HepG2 (cell line): Measurements from ENCODE around the gene OR2A7.
"Not testable (repeated sequence)": the region's sequence is repeated elsewhere in the genome, so short reads cannot be mapped to it uniquely, and the experiment has no call there.

Source experiments
- HES4 ChIP-seq: sonication (generic); formaldehyde crosslinking; IDR thresholded peaks from 2 replicates; pipeline ENCODE4 v1.9.0; 2021; ENCODE audit warnings: mild to moderate bottlenecking, missing genetic modification reagents, borderline replicate concordance
- HOXA9 ChIP-seq: sonication (generic); formaldehyde crosslinking; IDR thresholded peaks from 2 replicates; pipeline ENCODE4 v1.8.1; 2022; ENCODE audit warnings: missing genetic modification reagents, mild to moderate bottlenecking, moderate library complexity, borderline replicate concordance
- JUNB ChIP-seq: sonication (generic); formaldehyde crosslinking; IDR thresholded peaks from 2 replicates; pipeline ENCODE4 v1.8.0; 2022; ENCODE audit warnings: missing genetic modification reagents, mild to moderate bottlenecking, borderline replicate concordance
- MIXL1 ChIP-seq: IDR thresholded peaks from 2 replicates; pipeline ENCODE4 v1.6.1; 2016
- MYC ChIP-seq: sonication (generic); formaldehyde crosslinking; IDR thresholded peaks from 2 replicates; pipeline ENCODE4 v1.9.0; 2021; ENCODE audit warnings: missing genetic modification reagents, borderline replicate concordance
- SMAD1 ChIP-seq: sonication (generic); formaldehyde crosslinking; IDR thresholded peaks from 2 replicates; pipeline ENCODE4 v1.4.0; 2020; ENCODE audit warnings: missing genetic modification reagents, low read depth, mild to moderate bottlenecking, borderline replicate concordance
- ZFP36 ChIP-seq: fragments of 150-350 bp; IDR thresholded peaks from 2 replicates; pipeline ENCODE4 v1.6.1; 2018; ENCODE audit warnings: borderline replicate concordance, low read length, low read depth; ENCODE audit not compliant: partially characterized antibody
- ZMYM3 ChIP-seq: sonication (generic); formaldehyde crosslinking; IDR thresholded peaks from 2 replicates; pipeline ENCODE4 v1.5.1; 2020; ENCODE audit warnings: mild to moderate bottlenecking, missing genetic modification reagents
- ZNF747 ChIP-seq: sonication (generic); formaldehyde crosslinking; IDR thresholded peaks from 2 replicates; pipeline ENCODE4 v1.8.1; 2023; ENCODE audit warnings: missing genetic modification reagents, mild to moderate bottlenecking, borderline replicate concordance
- TF ChIP-seq, protein P1 (sequence below): sonication (generic); formaldehyde crosslinking; IDR thresholded peaks from 2 replicates; pipeline ENCODE4 v1.5.0; 2020; ENCODE audit warnings: mild to moderate bottlenecking, missing genetic modification reagents, moderate library complexity
- TF ChIP-seq, protein P2 (sequence below): sonication (generic); formaldehyde crosslinking; IDR thresholded peaks from 2 replicates; pipeline ENCODE4 v1.5.1; 2020; ENCODE audit warnings: mild to moderate bottlenecking, missing genetic modification reagents, moderate library complexity
- TF ChIP-seq, protein P3 (sequence below): IDR thresholded peaks from 2 replicates; pipeline ENCODE4 v1.6.1; 2016; ENCODE audit warnings: missing compliant biosample characterization, missing genetic modification reagents, borderline replicate concordance
- TF ChIP-seq, protein P4 (sequence below): sonication (generic); formaldehyde crosslinking; IDR thresholded peaks from 2 replicates; pipeline ENCODE4 v1.4.0; 2020; ENCODE audit warnings: missing genetic modification reagents

- TF ChIP-seq, protein P1, sequence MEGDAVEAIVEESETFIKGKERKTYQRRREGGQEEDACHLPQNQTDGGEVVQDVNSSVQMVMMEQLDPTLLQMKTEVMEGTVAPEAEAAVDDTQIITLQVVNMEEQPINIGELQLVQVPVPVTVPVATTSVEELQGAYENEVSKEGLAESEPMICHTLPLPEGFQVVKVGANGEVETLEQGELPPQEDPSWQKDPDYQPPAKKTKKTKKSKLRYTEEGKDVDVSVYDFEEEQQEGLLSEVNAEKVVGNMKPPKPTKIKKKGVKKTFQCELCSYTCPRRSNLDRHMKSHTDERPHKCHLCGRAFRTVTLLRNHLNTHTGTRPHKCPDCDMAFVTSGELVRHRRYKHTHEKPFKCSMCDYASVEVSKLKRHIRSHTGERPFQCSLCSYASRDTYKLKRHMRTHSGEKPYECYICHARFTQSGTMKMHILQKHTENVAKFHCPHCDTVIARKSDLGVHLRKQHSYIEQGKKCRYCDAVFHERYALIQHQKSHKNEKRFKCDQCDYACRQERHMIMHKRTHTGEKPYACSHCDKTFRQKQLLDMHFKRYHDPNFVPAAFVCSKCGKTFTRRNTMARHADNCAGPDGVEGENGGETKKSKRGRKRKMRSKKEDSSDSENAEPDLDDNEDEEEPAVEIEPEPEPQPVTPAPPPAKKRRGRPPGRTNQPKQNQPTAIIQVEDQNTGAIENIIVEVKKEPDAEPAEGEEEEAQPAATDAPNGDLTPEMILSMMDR: not testable (repeated sequence)
- TF ChIP-seq ZNF747 (CRISPR knock-in tag); MIXL1 (CRISPR knock-in tag); HOXA9 (CRISPR knock-in tag); ZMYM3 (CRISPR knock-in tag); JUNB; ZFP36; MYC (CRISPR knock-in tag); SMAD1 (CRISPR knock-in tag); HES4 (CRISPR knock-in tag): not testable (repeated sequence)
- TF ChIP-seq, protein P2, sequence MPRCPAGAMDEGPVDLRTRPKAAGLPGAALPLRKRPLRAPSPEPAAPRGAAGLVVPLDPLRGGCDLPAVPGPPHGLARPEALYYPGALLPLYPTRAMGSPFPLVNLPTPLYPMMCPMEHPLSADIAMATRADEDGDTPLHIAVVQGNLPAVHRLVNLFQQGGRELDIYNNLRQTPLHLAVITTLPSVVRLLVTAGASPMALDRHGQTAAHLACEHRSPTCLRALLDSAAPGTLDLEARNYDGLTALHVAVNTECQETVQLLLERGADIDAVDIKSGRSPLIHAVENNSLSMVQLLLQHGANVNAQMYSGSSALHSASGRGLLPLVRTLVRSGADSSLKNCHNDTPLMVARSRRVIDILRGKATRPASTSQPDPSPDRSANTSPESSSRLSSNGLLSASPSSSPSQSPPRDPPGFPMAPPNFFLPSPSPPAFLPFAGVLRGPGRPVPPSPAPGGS (CRISPR knock-in tag): not testable (repeated sequence)
- TF ChIP-seq, protein P3, sequence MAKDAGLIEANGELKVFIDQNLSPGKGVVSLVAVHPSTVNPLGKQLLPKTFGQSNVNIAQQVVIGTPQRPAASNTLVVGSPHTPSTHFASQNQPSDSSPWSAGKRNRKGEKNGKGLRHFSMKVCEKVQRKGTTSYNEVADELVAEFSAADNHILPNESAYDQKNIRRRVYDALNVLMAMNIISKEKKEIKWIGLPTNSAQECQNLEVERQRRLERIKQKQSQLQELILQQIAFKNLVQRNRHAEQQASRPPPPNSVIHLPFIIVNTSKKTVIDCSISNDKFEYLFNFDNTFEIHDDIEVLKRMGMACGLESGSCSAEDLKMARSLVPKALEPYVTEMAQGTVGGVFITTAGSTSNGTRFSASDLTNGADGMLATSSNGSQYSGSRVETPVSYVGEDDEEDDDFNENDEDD (CRISPR knock-in tag): not testable (repeated sequence)
- TF ChIP-seq, protein P4, sequence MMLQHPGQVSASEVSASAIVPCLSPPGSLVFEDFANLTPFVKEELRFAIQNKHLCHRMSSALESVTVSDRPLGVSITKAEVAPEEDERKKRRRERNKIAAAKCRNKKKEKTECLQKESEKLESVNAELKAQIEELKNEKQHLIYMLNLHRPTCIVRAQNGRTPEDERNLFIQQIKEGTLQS (CRISPR knock-in tag): not testable (repeated sequence)
These were observed 29.4 kb upstream of the OR2A7 start for GRCh38 chr7:144293794-144294499.
